ENCODE measurements around the gene PTPRG.
"Not testable (repeated sequence)": the region's sequence is repeated elsewhere in the genome, so short reads cannot be mapped to it uniquely, and the experiment has no call there.

PTPRG gene

DNA sequence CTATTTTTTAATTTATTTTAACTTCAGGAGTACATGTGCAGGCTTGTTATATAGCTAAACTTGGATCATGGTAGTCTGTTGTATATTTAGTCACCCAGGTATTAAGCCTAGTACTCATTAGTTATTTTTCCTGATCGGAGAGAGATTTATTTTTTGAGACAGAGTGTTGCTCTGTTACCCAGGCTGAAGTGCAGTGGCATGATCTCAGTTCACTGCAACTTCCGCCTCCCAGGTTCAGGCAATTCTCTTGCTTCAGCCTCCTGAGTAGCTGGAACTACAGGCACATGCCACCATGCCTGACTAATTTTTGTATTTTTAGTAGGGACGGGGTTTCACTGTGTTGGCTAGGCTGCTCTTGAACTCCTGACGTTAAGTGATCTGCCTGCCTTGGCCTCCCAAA, 477.4 kb downstream of the PTPRG start:
- DNase-seq = not testable (repeated sequence)

DNA sequence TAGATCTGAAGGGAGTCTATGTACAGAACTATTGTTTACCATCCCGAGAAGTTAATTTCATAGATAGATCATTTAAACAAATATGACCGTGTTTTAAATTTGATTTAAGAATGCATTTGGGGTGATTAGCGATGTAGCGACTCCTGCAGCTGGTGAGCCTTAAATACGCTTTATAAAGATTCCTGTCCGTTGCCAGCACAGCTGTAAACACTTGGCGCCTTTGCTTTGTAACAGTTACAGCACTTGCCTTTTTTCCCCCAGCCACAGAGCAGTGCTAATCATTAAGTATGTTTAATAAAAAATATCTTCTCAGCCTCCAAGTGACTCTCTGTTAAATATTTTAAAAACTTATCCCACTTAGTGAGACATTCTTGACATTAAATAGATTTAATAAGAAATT, 478.2 kb downstream of the PTPRG start:
- no peak for DNase-seq

DNA sequence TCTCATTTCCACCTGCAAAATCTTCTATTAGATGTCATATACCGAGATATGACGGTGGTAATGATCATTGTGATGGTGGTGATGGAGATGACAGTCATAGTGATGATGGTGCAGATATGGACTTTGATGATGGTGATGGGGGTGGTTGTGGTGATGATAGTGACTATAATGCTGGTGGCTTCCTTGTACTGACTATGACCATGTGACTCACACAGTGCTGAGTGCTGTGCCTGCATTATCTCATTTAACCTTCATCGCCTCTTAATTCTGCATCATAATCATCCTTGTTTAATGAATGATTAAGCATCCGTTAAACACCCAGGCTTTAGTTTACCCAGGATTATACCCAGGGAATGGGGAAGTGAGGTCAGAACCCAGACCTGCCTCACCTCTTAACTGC, 480.3 kb downstream of the PTPRG start:
- no peak for DNase-seq

DNA sequence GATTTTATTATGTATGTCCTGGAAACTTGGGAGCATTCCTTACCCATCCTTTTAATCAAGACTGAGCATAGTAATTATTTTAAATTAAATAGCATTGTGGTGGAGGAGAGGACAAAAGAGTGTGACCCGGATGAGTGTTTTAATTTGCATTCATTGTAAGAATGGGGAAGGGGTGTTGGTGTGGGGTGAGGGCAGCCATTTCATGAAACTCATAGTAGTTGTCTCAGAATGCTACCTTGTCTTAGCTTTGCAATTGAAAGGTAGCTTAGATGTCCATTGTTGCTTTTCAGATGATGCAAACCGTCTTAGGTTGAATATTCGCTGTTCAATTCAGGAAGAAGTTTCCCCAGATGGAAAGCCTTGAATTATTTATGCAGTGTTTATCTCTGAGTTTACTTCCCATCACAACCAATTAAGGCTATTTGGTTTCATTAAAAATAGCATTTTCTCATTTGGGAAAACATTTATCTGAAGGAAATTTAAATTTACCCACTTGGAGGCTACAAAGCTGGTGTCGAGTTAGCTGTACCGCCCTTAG, 483.6 kb downstream of the PTPRG start:
- DNase-seq = no peak

DNA sequence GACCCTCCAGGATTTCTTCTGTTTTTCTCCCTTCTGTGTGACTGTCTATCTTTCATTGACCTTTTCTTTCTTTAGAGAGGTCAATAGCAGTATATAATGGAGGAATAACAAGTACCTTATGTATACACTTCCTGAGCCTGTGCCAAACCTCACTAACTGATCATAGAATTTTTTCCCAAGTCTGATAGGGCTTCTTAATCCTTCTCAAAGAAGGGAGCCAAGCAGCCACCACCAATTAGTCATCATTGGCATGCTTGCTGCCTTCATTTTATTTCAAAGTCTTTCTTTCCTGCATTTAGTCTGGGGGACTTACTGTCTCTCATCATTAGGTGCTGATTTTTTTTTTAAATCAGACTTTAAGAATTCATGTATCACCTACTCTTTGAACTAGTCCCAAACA, 485.0 kb downstream of the PTPRG start:
- DNase-seq = no peak

DNA sequence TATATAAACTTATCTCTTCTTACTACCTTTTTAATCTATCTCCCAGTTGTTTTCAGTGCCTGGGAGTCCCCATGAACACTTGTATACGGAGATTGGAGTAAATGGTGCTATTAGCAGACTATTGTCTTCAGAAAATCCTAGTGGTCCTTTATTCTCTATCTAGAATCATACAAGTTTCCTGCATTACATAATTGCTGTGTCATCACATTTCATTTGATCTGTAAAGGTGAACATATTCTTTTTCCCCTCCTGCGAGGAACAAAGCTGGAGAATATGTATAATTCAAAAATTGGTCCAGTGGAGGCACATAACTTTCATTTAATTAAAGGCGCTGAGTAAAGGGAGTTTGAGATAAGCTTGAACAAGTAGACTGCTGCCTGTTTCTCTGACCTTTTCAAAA, 487.2 kb downstream of the PTPRG start:
- no peak for DNase-seq

DNA sequence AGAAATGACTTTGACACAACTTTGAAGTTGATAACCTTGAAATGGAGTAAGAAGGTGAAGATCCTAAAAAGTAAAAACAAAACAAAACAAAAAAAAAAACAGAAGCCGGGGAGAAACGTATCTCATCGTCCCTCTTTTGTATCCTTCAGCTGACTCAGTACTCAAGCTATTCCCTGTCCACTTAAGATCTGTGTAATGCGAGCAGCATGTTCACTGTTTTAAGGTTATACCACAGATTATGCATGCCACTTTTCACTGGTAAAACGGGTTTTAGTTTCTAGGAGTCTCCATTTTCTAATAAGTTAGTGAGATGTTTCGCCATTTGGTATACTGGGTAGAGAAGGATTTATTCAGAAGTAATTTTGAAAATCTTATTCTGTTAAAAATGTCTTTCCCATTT, 487.7 kb downstream of the PTPRG start:
- no peak for DNase-seq

DNA sequence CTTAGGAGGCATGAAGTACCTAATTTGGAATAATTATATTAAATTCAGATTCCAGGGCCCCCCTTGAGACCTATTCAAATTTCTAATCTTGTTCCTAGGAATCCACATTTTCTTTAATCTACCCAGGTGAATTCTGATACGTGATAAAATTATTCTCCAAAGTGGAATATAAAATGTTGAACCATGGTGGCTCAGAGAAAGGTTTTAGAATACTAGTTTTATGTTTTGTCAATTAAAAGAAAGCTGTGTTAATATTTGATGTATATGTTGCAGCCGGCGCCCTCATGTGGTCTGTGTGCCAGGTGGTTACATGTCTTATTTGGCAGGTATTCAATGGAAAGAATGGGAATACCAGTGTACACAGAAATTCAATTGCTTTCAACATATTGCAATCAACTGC, 490.1 kb downstream of the PTPRG start:
- peak; percentile 56 for DNase-seq

DNA sequence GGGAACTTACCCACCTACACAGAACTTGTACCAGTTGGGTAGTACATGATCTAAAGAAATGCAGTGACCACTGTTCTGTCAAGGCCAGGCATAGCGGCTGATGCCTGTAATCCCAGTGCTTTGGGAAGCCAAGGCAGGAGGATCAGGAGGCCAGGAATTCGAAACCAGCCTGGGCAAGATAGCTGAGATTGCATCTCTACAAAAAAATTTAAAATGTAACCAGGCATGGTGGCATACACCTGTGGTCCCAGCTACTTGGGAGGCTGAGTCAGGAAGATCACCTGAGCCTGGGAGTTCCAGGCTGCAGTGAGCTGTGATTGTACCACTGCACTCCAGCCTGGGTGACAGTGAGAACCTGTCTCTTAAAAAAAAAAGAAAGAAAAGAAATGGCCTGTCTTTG, 491.0 kb downstream of the PTPRG start:
- DNase-seq = no peak

DNA sequence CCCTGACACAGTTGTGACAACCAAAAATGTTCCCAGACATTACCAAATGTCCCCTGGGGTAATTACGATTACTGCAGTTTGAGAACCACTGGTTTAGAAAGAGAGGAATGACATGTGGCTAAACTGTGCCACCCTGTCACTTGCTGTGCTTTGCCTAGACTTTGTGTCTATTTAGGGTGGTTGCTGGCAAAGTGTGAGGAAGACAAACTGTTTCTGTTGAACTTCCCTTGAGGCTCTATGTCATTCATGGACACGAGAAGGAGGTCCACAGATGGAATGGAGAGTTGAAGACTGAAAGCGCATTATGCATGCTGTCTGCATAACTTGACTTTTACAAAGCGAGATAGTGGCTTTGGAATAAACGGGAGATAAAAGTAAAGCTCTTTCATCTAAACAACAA, 495.3 kb downstream of the PTPRG start:
- DNase-seq = no peak

DNA sequence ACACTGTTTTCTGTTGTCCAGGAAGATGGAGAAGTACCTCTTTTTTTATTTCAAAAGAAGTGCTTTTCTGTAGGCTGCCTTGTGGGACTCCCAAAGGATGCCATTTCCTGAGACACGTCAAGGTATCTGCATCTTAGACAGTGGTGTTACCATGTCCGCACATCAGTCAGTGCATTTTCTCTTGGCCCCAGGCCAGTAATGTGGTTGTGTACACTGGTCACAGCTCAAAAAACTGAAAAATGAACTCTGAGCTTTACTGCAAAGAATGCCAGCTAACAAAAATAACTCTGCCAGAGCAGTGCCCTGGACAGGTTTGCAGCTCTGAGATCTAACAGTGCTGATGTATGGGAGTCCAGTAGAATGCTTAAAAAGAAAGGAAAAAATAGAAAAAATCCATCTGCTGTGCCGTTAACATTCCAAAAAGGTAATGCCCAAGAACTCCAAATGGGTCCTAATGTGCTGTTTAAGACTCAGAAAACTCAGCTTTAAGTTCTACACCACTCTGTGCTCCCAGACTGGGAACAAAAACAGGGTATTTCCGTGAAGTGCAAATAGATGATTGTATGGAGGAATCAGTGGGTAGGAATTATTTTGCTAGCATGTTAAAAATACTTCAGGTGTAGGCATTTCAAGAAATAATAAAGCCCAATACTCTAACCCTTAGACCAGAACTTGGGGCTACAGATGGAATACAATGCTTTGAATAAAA, 496.1 kb downstream of the PTPRG start:
- DNase-seq = no peak

DNA sequence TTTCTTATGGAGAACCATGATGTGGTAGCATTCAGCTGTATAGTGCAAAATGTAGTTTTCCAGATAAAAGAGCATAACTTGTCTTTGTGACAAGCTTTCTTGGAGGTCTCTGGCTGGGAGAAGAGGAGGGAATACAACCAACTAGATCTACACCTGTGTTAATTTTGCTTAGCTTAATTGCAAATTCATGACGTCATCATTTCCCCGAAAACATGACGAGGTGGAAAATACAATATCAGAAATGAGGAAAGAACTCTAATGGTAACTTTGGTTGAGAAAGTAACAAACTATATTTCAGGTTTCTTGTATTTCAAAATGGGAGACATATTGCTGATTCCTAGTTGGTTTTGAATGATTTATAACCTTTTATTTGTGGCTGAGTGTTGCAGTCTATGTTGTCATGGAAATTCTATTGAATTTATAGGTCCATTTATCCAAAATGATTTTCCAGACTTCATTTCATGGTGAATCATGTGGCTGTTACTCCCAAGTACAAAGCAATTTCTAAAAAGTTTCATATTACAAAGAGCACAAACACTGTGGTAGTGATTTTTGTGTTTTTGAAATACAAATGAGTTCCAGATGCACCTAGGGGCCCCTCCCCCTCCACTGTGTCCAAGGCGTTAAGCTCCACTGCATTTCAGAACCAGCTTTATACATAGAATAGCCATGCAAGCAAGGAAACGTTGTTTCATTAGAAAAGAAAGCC, 504.8 kb downstream of the PTPRG start:
- DNase-seq = no peak

DNA sequence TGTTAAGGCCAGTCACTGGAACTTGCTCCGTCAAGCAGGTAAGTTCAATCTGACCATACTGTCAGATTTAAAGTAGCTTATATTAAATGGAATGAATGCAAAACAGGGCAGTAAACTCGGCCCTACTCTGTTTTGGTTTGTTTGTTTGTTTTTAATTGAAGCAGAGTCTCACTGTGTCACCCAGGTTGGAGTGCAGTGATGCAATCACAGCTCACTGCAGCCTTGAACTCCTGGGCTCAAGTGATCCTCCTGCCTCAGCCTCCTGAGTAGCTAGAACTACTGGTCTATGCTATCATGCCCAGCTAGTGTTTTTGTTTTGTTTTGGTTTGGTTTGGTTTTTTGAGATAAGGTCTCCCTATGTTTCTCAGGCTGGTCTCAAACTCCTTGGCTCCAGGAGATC, 507.0 kb downstream of the PTPRG start:
- no peak for DNase-seq

DNA sequence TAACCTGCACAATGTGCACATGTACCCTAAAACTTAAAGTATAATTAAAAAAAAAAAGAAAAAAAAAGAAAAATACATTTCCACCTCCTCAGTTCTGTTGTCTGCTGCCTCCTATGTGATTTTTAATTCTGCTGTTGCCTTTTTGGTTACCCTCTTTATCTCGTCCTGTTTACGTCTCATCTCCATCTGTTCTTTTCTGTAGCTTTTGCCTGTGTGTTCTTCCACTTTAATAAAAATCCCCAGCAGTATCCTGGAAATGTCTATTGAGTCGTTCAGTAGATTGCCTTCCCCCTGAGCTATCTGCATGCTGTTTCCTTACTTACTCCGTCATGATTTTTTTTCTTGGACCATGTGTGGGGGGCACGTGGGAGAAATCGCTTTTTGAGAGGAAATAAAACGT, 509.5 kb downstream of the PTPRG start:
- DNase-seq = no peak

DNA sequence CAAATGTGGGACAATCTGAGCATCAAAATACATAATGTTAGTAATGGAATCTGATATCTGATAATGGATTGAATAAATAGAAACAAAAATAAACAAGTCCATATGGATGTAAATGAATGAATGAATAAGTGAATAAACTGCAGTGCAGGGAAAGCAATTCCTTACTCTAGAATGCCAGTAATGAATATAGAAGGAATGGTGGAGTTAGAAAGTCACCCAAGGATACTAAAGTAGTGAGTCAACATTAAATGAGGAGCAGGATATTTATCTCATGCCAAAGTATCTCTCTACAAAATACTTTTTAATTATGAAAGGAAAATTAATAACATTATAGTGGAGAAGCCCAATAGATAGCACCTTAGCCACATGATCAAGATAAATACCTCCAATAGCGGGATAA, 511.7 kb downstream of the PTPRG start:
- DNase-seq = no peak

DNA sequence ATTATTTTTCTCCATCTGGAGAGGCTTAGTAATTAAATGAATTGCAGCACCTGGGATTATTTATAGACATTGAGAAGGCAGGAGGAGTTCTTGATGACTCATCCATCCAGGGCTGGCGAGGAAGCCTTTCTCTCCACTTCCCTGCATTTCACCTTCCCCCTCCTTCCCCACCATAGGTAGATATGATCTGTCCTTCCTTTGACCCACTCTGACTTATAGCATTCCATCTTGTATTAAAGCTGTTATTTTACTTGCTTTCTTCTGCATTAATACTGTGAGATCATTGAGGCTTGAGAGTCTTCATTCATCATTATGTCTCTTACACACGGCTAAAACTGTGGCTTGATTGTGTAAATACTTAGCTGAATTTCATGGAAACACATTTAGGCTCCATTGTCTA, 523.2 kb downstream of the PTPRG start:
- no peak for DNase-seq

DNA sequence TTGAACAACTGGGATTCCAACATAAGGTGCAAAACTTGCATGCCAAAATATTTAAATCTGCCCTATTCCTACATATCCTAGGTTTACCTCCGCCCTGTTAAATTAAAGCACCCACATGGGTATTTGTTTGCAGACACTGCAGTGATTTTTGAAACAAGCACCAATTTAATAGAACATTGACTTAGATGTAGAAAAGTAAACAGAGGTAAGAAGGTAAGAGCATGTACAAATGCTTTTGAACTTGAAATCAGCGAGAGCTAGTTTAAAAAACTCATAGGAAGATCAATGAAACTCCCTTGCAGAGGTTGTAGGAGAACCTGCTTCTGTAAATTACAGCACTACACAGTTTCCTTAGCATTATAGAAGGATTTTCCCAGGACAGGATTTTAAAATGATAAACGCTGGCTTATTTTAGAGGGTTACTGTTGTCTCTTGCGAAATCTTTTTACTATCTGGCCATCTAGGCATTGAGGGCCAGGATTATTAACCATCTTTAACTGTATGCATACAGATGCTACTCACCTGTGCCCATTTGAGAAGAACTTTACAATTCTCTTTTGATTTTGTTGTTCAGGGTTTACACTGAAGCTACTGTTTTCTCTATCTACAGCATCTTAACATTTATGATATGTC, 527.2 kb downstream of the PTPRG start:
- no peak for DNase-seq

DNA sequence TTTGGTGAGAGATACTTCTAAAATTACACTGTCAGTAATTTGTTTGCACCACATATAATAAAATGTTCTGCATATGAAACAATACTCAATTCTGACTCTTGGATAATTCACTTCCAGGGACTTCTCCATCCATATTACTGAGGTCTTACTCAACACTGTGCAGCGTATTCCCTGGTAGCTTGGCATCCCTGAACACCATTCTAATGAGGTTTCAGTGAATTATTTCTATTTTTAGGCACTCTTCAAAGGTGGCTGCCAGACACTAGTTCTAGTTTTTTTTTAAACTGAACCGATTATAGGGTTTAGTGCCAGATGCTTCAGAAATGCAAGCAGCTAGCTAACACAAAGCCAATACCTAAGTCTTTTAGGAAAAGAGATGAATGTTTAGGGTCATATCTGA, 528.7 kb downstream of the PTPRG start:
- no peak for DNase-seq

DNA sequence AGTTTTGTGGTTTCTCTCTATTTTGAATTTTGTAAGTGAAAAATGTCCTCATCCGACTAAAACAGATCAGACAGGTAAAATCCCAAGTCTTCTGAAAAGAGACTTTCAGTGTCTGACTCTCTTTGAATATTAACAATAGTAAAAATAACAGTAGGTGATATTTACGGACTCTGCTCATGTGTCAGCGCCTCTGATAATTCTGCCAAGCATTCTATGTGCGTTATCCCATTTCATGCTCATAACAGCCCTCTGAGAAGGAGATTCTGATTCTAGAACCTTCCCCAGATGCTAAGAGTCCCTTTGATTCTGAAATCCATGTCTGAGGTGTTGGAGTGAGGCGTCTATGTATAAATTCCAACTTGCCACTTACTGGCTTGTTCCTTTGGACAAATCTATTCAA, 529.1 kb downstream of the PTPRG start:
- DNase-seq = no peak

DNA sequence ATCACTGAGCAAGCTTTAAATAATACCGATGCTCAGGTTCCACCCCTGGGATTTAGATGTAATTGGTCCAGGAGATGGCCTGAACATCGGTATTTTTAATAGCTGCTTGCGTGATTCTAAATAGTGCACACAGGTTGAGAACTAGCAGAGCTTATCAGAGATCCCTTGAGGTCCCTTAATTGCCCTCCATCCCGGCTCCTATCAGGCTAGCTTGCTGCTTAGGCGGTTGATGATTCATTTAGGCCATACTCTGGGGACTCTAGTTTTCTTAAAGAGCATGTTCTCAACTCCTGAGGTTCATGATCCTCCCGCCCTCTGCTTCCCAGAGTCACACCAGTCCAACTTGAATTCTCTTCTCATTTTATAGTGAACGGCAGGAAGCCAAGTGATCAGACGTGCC, 531.7 kb downstream of the PTPRG start:
- no peak for DNase-seq

DNA sequence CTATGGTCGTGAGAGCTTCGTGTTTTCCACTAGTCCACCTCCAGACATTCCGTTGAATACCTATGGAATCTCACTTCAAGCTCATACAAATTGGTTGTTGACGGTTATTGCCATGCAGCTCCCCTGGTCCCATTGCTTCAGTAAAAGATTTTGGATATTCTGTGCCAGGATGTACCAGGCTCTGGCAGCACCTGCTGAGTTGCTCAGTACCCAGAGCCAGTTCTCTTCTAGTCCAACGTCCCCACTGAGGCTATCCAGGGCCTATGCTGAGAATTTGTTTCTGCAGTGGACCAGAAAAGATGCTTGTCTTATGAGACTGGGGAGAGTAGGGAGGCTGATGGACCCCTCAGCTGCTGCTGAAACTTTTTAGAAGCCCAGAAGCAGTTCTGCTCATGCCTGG, 533.1 kb downstream of the PTPRG start:
- DNase-seq = no peak

DNA sequence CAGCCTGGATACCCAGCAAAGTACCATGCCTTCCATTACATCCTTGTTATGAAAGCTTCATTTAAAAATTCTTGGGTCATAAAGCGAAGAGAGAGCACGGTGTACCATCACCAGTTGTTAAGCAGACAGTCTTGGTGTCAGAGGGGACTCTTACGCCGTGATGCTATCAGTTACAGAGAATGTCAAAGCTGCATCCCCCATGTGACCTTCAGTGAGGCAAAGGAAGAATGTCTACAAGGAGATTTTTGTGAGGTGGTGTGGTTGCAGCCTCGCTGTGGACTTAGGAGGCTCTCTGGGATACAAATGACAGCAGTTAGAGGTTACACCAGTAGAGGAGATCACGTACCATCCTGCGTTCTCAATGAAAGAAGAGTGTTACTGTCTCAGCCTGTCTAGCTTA, 533.7 kb downstream of the PTPRG start:
- DNase-seq = no peak

DNA sequence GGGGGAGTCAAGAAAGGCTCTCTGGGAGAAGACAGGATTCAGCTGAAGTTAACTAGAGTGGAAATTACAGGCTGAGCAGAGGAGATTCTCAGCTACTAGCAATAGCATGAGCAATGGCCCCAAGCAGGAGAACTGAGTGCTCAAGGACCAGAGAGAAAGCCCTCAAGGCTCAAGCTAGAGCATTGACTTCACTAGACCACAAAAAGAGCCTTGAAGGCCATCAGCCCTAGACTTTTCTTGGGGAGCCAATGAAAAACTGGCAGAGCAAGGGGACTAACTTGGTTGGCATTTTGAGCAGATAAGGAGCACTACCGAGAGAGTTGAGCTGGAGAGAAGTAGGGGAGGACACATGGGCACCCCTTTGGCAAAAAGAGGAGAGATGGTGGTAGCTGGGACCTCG, 534.4 kb downstream of the PTPRG start:
- no peak for DNase-seq

DNA sequence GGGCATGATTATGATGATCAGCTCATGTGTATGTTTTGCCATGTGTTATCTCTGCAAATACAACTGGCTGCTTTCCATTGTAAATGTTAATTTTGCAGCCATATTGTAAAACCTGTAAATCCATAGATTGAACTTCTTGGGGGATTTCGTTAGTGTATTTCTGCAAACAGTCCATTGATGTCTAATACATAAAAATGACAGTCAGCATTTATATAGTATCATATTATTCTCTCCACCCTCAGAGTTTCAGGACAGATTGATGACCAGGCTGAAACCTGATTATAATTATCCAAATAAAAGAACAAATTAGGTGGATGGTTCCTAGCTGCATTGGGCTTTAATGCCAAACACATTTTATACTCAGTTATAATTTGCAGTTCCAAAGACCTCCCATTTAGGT, 535.1 kb downstream of the PTPRG start:
- no peak for DNase-seq
